Activated T-cell treated with anti-CD3 and anti-CD28 coated beads for 1 hour (primary cell): Measurements from ENCODE around the gene ZNF468.
"Not testable (repeated sequence)": the region's sequence is repeated elsewhere in the genome, so short reads cannot be mapped to it uniquely, and the experiment has no call there.

Experiments
- DNase-seq: peaks from one replicate; pipeline ENCODE4 v3.0.0-alpha.2; 2020; ENCODE audit warnings: low read depth

The ZNF468 gene

GRCh38 chr19:52857378-52858191 is at the start of gene ZNF468:
TSS of gene ZNF468 (minus strand) at chr19:52857619. CDS start at chr19:52854272, 3,347 bp downstream.
- DNase-seq = peak; percentile 59

GRCh38 chr19:52904052-52904780 is 46.8 kb upstream of the ZNF468 start:
- DNase-seq = not testable (repeated sequence)

- no peak for DNase-seq
Measured at GRCh38 chr19:52901842-52902241, 44.4 kb upstream of the ZNF468 start.

GRCh38 chr19:52898596-52898995 is 41.2 kb upstream of the ZNF468 start:
- DNase-seq = not testable (repeated sequence)

GRCh38 chr19:52898101-52898500 is 40.7 kb upstream of the ZNF468 start:
- no peak for DNase-seq

GRCh38 chr19:52897138-52897935 is 39.9 kb upstream of the ZNF468 start, which contains the start of gene ZNF320:
TSS of gene ZNF320 (minus strand) at chr19:52897635. CDS start at chr19:52890255, 7,380 bp downstream.
- peak; percentile 83 for DNase-seq

GRCh38 chr19:52896431-52897137 is 39.2 kb upstream of the ZNF468 start:
- DNase-seq = no peak

GRCh38 chr19:52891336-52891735 is 33.9 kb upstream of the ZNF468 start:
- no peak for DNase-seq

- no peak for DNase-seq
Measured at GRCh38 chr19:52889931-52890330, 32.5 kb upstream of the ZNF468 start.

GRCh38 chr19:52889076-52889475 is 31.7 kb upstream of the ZNF468 start:
- DNase-seq = no peak

GRCh38 chr19:52880895-52881389 is 23.5 kb upstream of the ZNF468 start:
- no peak for DNase-seq

- not testable (repeated sequence) for DNase-seq
Measured at GRCh38 chr19:52872996-52873395, 15.6 kb upstream of the ZNF468 start.

GRCh38 chr19:52871466-52871865 is 14.0 kb upstream of the ZNF468 start:
- no peak for DNase-seq

GRCh38 chr19:52868031-52868430 is 10.6 kb upstream of the ZNF468 start:
- DNase-seq = not testable (repeated sequence)

GRCh38 chr19:52856540-52857377 is 660 bp downstream of the ZNF468 start:
- not testable (repeated sequence) for DNase-seq

- not testable (repeated sequence) for DNase-seq
Measured at GRCh38 chr19:52847352-52847751, 10.1 kb downstream of the ZNF468 start.

- not testable (repeated sequence) for DNase-seq
Measured at GRCh38 chr19:52840825-52841465, 16.5 kb downstream of the ZNF468 start.

GRCh38 chr19:52834289-52834688 is 23.1 kb downstream of the ZNF468 start:
- DNase-seq = not testable (repeated sequence)

- DNase-seq = not testable (repeated sequence)
Measured at GRCh38 chr19:52833541-52833940, 23.9 kb downstream of the ZNF468 start.

GRCh38 chr19:52829866-52830265 is 27.6 kb downstream of the ZNF468 start:
- DNase-seq = not testable (repeated sequence)
